Measurements from ENCODE around the gene CSAD. TPM values are rescaled to one million over a fixed set of nuclear protein-coding genes. Genes with fewer than 3 reads are reported as not detected.

The CSAD gene
- polyA plus RNA-seq, 1 of the 3 experiments (the other 2 are of a cell fraction): 32.2 TPM

- TF ChIP-seq EZH2phosphoT487 (IDR thresholded peaks at IDR 0.05; ENCODE audit: borderline replicate concordance, low read depth) (no peak), NFIC (IDR thresholded peaks at IDR 0.05; ENCODE audit: borderline replicate concordance) (peak; percentile 81)
- H3K9me3 ChIP-seq: no peaks in the 10 kb centered on the region
- H4K20me1 ChIP-seq (ENCODE audit: insufficient read depth): no peaks in the 10 kb centered on the region
- no peak overlapping the region for H3K4me3 ChIP-seq (ENCODE audit: low read depth in 2 of 2, low read length in 1 of 2)
- H3K4me1 ChIP-seq (ENCODE audit: control insufficient read depth in 1 of 2, insufficient read depth in 2 of 2, low read depth in 1 of 2, low read length in 1 of 2): peaks cover 15 to 17% of the 10 kb centered on the region in 2 experiments; a peak in 2 of 4 replicates
- H3K27ac ChIP-seq (ENCODE audit: low read depth in 2 of 2, low read length in 1 of 2): peak overlapping the region in 1 of 2 experiments; percentile 34; a peak in 1 of 4 replicates
- H3K27me3 ChIP-seq (ENCODE audit: insufficient read depth): no peaks in the 10 kb centered on the region
- no peak overlapping the region for H2AFZ ChIP-seq (ENCODE audit: low read depth)
- H3K9ac ChIP-seq: no peak overlapping the region
- no peaks in the 10 kb centered on the region for H3K36me3 ChIP-seq (replicated peaks in 1 of 2; ENCODE audit: control insufficient read depth in 1 of 2, insufficient read depth in 2 of 2, low read length in 1 of 2)
- no peaks in the 10 kb centered on the region for H3K9me2 ChIP-seq
- WGBS (ENCODE audit: low lambda C conversion rate): 59% methylated on average over 10 of the region's 10 CpGs
- ChIA-PET POLR2A (no interaction called here), CTCF (interaction anchor here (0.6 to 23.1 kb wide), 6 partner anchors 11 to 123 kb away, joined by 3 to 272 read pairs (median 4); no protein-coding TSS in a partner anchor)
- peak overlapping the region; percentile 18; the same call in 1 of the 2 replicates for H3K4me2 ChIP-seq
- DNase-seq: peak; percentile 62
- H3K79me2 ChIP-seq (ENCODE audit: insufficient read depth): no peaks in the 10 kb centered on the region
- peaks cover 12% of the 10 kb centered on the region for H3F3A ChIP-seq (replicated peaks; ENCODE audit: insufficient read depth)
Observed at GRCh38 chr12:53171725-53172329, 8.9 kb downstream of the CSAD start.

GRCh38 chr12:53170876-53171724, 9.6 kb downstream of the CSAD start:
- CTCF ChIA-PET: interaction anchor here (0.6 to 23.1 kb wide), 7 partner anchors 10 to 122 kb away, joined by 3 to 272 read pairs (median 3); no protein-coding TSS in a partner anchor
- WGBS (ENCODE audit: low lambda C conversion rate): 81% methylated on average over 13 of the region's 14 CpGs
- Histone ChIP-seq H3K9me3 (no peaks in the 10 kb centered on the region), H3K4me2 (peak overlapping the region; percentile 18; the same call in 1 of the 2 replicates), H3F3A (replicated peaks; ENCODE audit: insufficient read depth) (peaks cover 12% of the 10 kb centered on the region), H2AFZ (ENCODE audit: low read depth) (no peak overlapping the region), H3K27ac (ENCODE audit: low read depth in 2 of 2, low read length in 1 of 2) (peak overlapping the region in 1 of 2 experiments; percentile 34; a peak in 1 of 4 replicates), H3K4me3 (ENCODE audit: low read depth in 2 of 2, low read length in 1 of 2) (no peak overlapping the region), H3K79me2 (ENCODE audit: insufficient read depth) (no peaks in the 10 kb centered on the region), H3K9ac (no peak overlapping the region), H3K4me1 (ENCODE audit: control insufficient read depth in 1 of 2, insufficient read depth in 2 of 2, low read depth in 1 of 2, low read length in 1 of 2) (peaks cover 15 to 17% of the 10 kb centered on the region in 2 experiments; a peak in 2 of 4 replicates), H3K36me3 (replicated peaks in 1 of 2; ENCODE audit: control insufficient read depth in 1 of 2, insufficient read depth in 2 of 2, low read length in 1 of 2) (no peaks in the 10 kb centered on the region), H4K20me1 (ENCODE audit: insufficient read depth) (no peaks in the 10 kb centered on the region), H3K9me2 (no peaks in the 10 kb centered on the region), H3K27me3 (ENCODE audit: insufficient read depth) (no peaks in the 10 kb centered on the region)
- TF ChIP-seq PBX3 (IDR thresholded peaks at IDR 0.05) (no peak), GABPA (IDR thresholded peaks at IDR 0.05; ENCODE audit: low read depth) (no peak), RXRA (IDR thresholded peaks at IDR 0.05; ENCODE audit: borderline replicate concordance, low read depth) (no peak), GATA2 (CRISPR knock-in tag; IDR thresholded peaks at IDR 0.05) (no peak), FOXM1 (IDR thresholded peaks at IDR 0.05; ENCODE audit: low read depth) (no peak), MAX (IDR thresholded peaks at IDR 0.05; ENCODE audit: low read depth) (no peak), USF1 (IDR thresholded peaks at IDR 0.05; ENCODE audit: borderline replicate concordance, low read depth) (no peak), FOSL2 (IDR thresholded peaks at IDR 0.05; ENCODE audit: borderline replicate concordance, low read depth) (no peak), TCF12 (IDR thresholded peaks at IDR 0.05) (no peak), MXI1 (IDR thresholded peaks at IDR 0.05; ENCODE audit: low read depth, low read length) (no peak), JUND (IDR thresholded peaks at IDR 0.05) (no peak)
- POLR2A ChIA-PET: no interaction called here
- no peak for DNase-seq
